Neural cell (in vitro differentiated cells): ENCODE results near the gene ZNF154. TPM values are rescaled to one million over a fixed set of nuclear protein-coding genes. Genes with fewer than 3 reads are reported as not detected.
A peak's percentile ranks its signal among the peaks of the same experiment; 100 is the strongest.

Source experiments
- H2AFZ ChIP-seq: fragments of 200-600, 300-800 bp; sonication (generic), shearing (Covaris generic); 2 replicates; pipeline ENCODE4 v1.6.0; 2014; ENCODE audit warnings: low read depth, mild to moderate bottlenecking, antibody characterized with exemption, low read length, moderate library complexity
- H3F3A ChIP-seq: fragments of 200-600 bp; shearing (Covaris generic); 2 replicates; pipeline ENCODE4 v1.6.1; 2016; ENCODE audit warnings: mild to moderate bottlenecking, moderate library complexity, mixed read lengths, antibody characterized with exemption, low read length; ENCODE audit not compliant: insufficient read depth, poor library complexity, severe bottlenecking
- H3K27ac ChIP-seq: fragments of 200-600, 300-800 bp; sonication (generic), shearing (Covaris generic); 2 replicates; pipeline ENCODE4 v1.5.1; 2014; ENCODE audit warnings: mild to moderate bottlenecking, low read length, moderate library complexity
- H3K27me3 ChIP-seq: fragments of 300-800, 200-600 bp; sonication (generic), shearing (Covaris generic); 2 replicates; pipeline ENCODE4 v1.6.0; 2014; ENCODE audit warnings: mild to moderate bottlenecking, low read depth, low read length, moderate library complexity; ENCODE audit not compliant: insufficient read depth
- H3K36me3 ChIP-seq: fragments of 300-800, 200-600 bp; sonication (generic), shearing (Covaris generic); 2 replicates; pipeline ENCODE4 v1.5.1; 2014; ENCODE audit warnings: mild to moderate bottlenecking, antibody characterized with exemption, low read length, moderate library complexity; ENCODE audit not compliant: insufficient read depth
- H3K4me2 ChIP-seq: fragments of 300-800, 200-600 bp; sonication (generic), shearing (Covaris generic); 2 replicates; pipeline ENCODE4 v1.6.0; 2014; ENCODE audit warnings: mild to moderate bottlenecking, low read length
- H3K4me3 ChIP-seq: fragments of 300-800, 200-600 bp; sonication (generic), shearing (Covaris generic); 2 replicates; pipeline ENCODE4 v1.5.1; 2014; ENCODE audit warnings: mild to moderate bottlenecking, low read length, moderate library complexity
- H3K79me2 ChIP-seq: fragments of 200-600 bp; shearing (Covaris generic); replicated peaks from 2 replicates; pipeline ENCODE4 v1.6.0; 2014; ENCODE audit warnings: mild to moderate bottlenecking, low read length, moderate library complexity; ENCODE audit not compliant: insufficient read depth
- H3K9ac ChIP-seq: fragments of 300-800, 200-600 bp; sonication (generic), shearing (Covaris generic); 2 replicates; pipeline ENCODE4 v1.6.1; 2016; ENCODE audit warnings: mild to moderate bottlenecking, low read length, mixed read lengths
- H3K9me2 ChIP-seq: fragments of 200-600 bp; shearing (Covaris generic); 2 replicates; pipeline ENCODE4 v1.6.1; 2016; ENCODE audit warnings: mild to moderate bottlenecking, low read length, mixed read lengths; ENCODE audit not compliant: insufficient read depth
- H3K9me3 ChIP-seq: fragments of 200-600, 300-800 bp; sonication (generic), shearing (Covaris generic); 2 replicates; pipeline ENCODE4 v1.6.1; 2016; ENCODE audit warnings: mild to moderate bottlenecking, mixed run types, low read length, moderate library complexity, mixed read lengths
- H4K20me1 ChIP-seq: fragments of 200-600 bp; shearing (Covaris generic); 2 replicates; pipeline ENCODE4 v1.6.1; 2016; ENCODE audit warnings: mild to moderate bottlenecking, mixed run types; ENCODE audit not compliant: insufficient read depth
- CTCF ChIP-seq: fragments of 450-650 bp; IDR thresholded peaks from 2 replicates; pipeline ENCODE4 v1.5.1; 2014; ENCODE audit warnings: antibody characterized with exemption, mild to moderate bottlenecking, moderate library complexity; ENCODE audit not compliant: poor library complexity, severe bottlenecking
- EP300 ChIP-seq: fragments of 450-650 bp; conservative IDR thresholded peaks from 2 replicates; pipeline ENCODE4 v1.6.1; 2014; ENCODE audit warnings: antibody characterized with exemption, mild to moderate bottlenecking, moderate library complexity; ENCODE audit not compliant: poor library complexity, severe bottlenecking
- EZH2 ChIP-seq: fragments of 200-600, 300-800 bp; shearing (Covaris generic), sonication (generic); IDR thresholded peaks from 2 replicates; pipeline ENCODE4 v1.6.1; 2014; ENCODE audit warnings: antibody characterized with exemption, low read length, borderline replicate concordance, mild to moderate bottlenecking; ENCODE audit not compliant: insufficient read depth, poor library complexity, severe bottlenecking
- MXI1 ChIP-seq: fragments of 450-650 bp; conservative IDR thresholded peaks from 2 replicates; pipeline ENCODE4 v1.6.1; 2014; ENCODE audit warnings: antibody characterized with exemption, mild to moderate bottlenecking; ENCODE audit not compliant: poor library complexity, severe bottlenecking
- POLR2AphosphoS5 ChIP-seq: IDR thresholded peaks from 2 replicates; pipeline ENCODE4 v1.6.1; 2012
- REST ChIP-seq: IDR thresholded peaks from 2 replicates; pipeline ENCODE4 v1.6.1; 2012; ENCODE audit warnings: borderline replicate concordance
- SMC3 ChIP-seq: fragments of 450-650 bp; conservative IDR thresholded peaks from 2 replicates; pipeline ENCODE4 v1.6.1; 2014; ENCODE audit warnings: antibody characterized with exemption, mild to moderate bottlenecking, moderate library complexity; ENCODE audit not compliant: poor library complexity
- TAF1 ChIP-seq: IDR thresholded peaks from 2 replicates; pipeline ENCODE4 v1.6.1; 2012; ENCODE audit warnings: low read depth
- polyA plus RNA-seq: library from polyadenylated mRNA; depleted of rRNA; stranded (reverse); fragments of >200 nt; gene quantifications from 2 replicates; pipeline ENCODE4 v1.2.3, GENCODE V29; 2014

The ZNF154 gene
- polyA plus RNA-seq, 1 donor from 2014 or later = 25.5 TPM

DNA sequence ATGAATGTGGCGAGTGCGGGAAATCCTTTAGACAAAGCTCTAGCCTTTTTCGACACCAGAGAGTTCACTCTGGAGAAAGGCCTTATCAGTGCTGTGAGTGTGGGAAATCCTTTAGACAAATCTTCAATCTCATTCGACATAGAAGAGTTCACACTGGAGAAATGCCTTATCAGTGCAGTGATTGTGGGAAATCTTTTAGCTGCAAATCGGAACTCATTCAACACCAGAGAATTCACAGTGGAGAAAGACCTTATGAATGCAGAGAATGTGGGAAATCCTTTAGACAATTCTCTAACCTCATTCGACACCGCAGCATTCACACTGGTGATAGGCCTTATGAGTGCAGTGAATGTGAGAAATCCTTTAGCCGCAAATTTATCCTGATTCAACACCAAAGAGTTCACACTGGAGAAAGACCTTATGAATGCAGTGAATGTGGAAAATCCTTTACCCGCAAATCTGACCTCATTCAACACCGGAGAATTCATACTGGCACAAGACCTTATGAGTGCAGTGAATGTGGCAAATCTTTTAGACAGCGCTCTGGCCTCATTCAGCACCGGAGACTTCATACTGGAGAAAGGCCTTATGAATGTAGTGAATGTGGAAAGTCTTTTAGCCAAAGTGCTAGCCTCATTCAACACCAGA is 21.5 kb downstream of the ZNF154 start:
- no peaks in the 10 kb centered on the region for H4K20me1 ChIP-seq
- H3K9me3 ChIP-seq = peaks cover 17% of the 10 kb centered on the region
- no peak for TF ChIP-seq EP300
- no peak for TF ChIP-seq CTCF
- no peak for TF ChIP-seq TAF1
- no peak for TF ChIP-seq REST
- TF ChIP-seq MXI1 = no peak
- no peak for TF ChIP-seq SMC3
- H3K36me3 ChIP-seq = peaks cover 25% of the 10 kb centered on the region
- no peak overlapping the region for H2AFZ ChIP-seq
- no peaks in the 10 kb centered on the region for H3K27me3 ChIP-seq
- H3K27ac ChIP-seq = no peak overlapping the region
- no peak overlapping the region for H3K9ac ChIP-seq
- peaks cover 48% of the 10 kb centered on the region for H3K79me2 ChIP-seq
- H3K4me2 ChIP-seq = no peak overlapping the region
- no peaks in the 10 kb centered on the region for H3K9me2 ChIP-seq
- H3F3A ChIP-seq = no peaks in the 10 kb centered on the region
- H3K4me3 ChIP-seq = no peak overlapping the region

DNA sequence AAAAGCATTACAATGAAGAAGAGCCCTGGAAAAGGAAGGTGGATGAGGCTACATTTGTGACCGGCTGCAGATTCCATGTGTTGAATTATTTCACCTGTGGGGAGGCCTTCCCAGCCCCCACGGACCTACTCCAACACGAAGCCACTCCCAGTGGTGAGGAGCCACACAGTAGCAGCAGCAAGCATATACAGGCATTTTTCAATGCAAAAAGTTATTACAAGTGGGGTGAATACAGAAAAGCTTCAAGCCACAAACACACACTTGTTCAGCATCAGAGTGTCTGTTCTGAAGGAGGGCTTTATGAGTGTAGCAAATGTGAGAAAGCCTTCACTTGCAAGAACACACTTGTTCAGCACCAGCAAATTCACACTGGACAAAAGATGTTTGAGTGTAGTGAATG is 22.3 kb downstream of the ZNF154 start:
- Histone ChIP-seq H3K79me2 (peaks cover 51% of the 10 kb centered on the region), H3K27me3 (no peaks in the 10 kb centered on the region), H3K4me3 (no peak overlapping the region), H3K4me2 (no peak overlapping the region), H3K9me3 (peaks cover 17% of the 10 kb centered on the region), H4K20me1 (no peaks in the 10 kb centered on the region), H3F3A (no peaks in the 10 kb centered on the region), H2AFZ (no peak overlapping the region), H3K9me2 (no peaks in the 10 kb centered on the region), H3K27ac (no peak overlapping the region), H3K9ac (no peak overlapping the region), H3K36me3 (peaks cover 25% of the 10 kb centered on the region)
- no peak for TF ChIP-seq TAF1
- no peak for TF ChIP-seq EP300

GRCh38 chr19:57682226-57682766 is 26.7 kb downstream of the ZNF154 start:
- Histone ChIP-seq H3K4me3 (peak overlapping the region; percentile 78), H3K79me2 (peaks cover 39% of the 10 kb centered on the region), H3K9ac (peak overlapping the region; percentile 85), H3K9me3 (peaks cover 7% of the 10 kb centered on the region), H2AFZ (peak overlapping the region; percentile 84), H3F3A (no peaks in the 10 kb centered on the region), H4K20me1 (no peaks in the 10 kb centered on the region), H3K27me3 (peaks cover 9% of the 10 kb centered on the region), H3K27ac (peak overlapping the region; percentile 51), H3K9me2 (no peaks in the 10 kb centered on the region), H3K4me2 (peak overlapping the region; percentile 95), H3K36me3 (peaks cover 12% of the 10 kb centered on the region)
- no peak for TF ChIP-seq POLR2AphosphoS5
- no peak for TF ChIP-seq TAF1
- TF ChIP-seq EZH2 = no peak
- peak; percentile 68 for TF ChIP-seq MXI1
- no peak for TF ChIP-seq REST
